Suprapubic skin (tissue), 4 donors: ENCODE measurements around the gene LAMTOR5.
"Not testable (repeated sequence)": the region's sequence is repeated elsewhere in the genome, so short reads cannot be mapped to it uniquely, and the experiment has no call there.

ENCODE experiments used
- POLR2A ChIP-seq, 2 donors: fragments of 450-650 bp; IDR thresholded peaks; one replicate each; pipeline ENCODE4 v1.6.1; 2017; ENCODE audit warnings: antibody characterized with exemption in 2 of 2, mild to moderate bottlenecking in 2 of 2, moderate library complexity in 2 of 2
- POLR2AphosphoS5 ChIP-seq, 3 donors: sonication (generic); formaldehyde crosslinking; IDR thresholded peaks; one replicate each; pipeline ENCODE4 v1.6.1; 2017; ENCODE audit warnings: antibody characterized with exemption in 3 of 3
- TF ChIP-seq, protein P1 (sequence below), 2 donors: fragments of 200-600 bp in 1 of 2; fragments of 450-650 bp in 1 of 2; sonication (generic) in 1 of 2; IDR thresholded peaks; one replicate each; pipeline ENCODE4 v1.5.1; 2016 to 2019; ENCODE audit warnings: antibody characterized with exemption in 2 of 2, mild to moderate bottlenecking in 1 of 2, moderate library complexity in 1 of 2

DNA sequence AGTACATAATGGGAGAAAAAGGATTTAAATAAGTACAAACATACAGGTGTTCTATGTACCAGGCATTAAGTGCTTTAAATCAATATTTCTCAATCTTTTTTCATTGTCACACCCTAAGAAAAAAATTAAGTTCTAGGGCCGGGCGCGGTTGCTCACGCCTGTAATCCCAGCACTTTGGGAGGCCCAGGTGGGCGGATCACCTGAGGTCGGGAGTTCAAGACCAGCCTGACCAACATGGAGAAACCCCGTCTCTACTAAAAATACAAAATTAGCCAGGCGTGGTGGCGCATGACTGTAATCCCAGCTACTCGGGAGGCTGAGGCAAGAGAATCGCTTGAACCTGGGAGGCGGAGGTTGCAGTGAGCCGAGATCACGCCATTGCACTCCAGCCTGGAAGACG, 1.1 kb downstream of the LAMTOR5 start:
- TF ChIP-seq, protein P1, sequence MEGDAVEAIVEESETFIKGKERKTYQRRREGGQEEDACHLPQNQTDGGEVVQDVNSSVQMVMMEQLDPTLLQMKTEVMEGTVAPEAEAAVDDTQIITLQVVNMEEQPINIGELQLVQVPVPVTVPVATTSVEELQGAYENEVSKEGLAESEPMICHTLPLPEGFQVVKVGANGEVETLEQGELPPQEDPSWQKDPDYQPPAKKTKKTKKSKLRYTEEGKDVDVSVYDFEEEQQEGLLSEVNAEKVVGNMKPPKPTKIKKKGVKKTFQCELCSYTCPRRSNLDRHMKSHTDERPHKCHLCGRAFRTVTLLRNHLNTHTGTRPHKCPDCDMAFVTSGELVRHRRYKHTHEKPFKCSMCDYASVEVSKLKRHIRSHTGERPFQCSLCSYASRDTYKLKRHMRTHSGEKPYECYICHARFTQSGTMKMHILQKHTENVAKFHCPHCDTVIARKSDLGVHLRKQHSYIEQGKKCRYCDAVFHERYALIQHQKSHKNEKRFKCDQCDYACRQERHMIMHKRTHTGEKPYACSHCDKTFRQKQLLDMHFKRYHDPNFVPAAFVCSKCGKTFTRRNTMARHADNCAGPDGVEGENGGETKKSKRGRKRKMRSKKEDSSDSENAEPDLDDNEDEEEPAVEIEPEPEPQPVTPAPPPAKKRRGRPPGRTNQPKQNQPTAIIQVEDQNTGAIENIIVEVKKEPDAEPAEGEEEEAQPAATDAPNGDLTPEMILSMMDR (IDR thresholded peaks at IDR 0.05) = not testable (repeated sequence)
- TF ChIP-seq POLR2A, POLR2AphosphoS5 (IDR thresholded peaks at IDR 0.05): not testable (repeated sequence)
